Stimulated activated CD8-positive, alpha-beta memory T cell treated with anti-CD3 and anti-CD28 coated beads, Interleukin-2, amount 100 ng/mL, for 1 hour (primary cell): ENCODE measurements around the gene MYO1C.
A peak's percentile ranks its signal among the peaks of the same experiment; 100 is the strongest.

Experiments used
- DNase-seq, 2 donors: peaks; one replicate each; pipeline ENCODE4 v3.0.0-alpha.2; 2020; ENCODE audit warnings: low read depth in 2 of 2

Gene MYO1C

DNA sequence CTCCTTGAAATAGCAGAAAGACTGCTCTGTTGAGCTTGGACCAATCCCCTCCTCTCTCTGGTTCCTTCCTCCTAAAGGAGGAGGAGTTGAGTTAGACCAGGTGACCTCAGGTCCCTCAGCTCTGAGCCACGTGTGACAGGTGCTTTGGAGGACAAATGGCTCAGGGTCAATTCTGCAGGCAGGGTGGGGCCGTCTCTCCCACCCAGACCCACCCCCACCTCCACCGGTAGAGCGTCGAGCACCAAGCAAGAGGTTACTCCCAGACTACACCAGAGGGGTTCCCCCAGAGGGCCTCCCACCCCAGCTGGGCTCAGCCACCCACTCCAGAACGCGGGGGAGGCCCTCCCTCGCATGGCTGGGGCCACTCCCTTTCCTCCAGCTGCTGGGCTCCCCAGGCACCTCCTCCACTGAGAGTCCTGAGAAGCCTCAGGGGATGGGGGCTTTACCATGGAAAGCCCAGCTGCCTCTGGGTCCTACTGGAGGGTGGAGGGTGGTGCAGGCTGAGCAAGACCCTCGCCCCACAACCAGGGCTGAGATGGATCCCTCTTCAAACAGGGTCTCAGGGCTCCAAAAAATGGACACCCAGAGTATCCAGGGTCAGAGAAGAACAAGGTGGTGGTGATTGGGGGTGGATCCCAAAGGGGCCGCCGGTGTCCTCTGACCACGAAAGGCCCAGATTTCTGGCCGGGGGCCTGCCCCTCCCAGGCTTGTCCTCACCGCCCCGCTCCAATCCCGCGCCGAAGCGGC lies 7.6 kb downstream of the MYO1C start:
- DNase-seq = peak in 1 of 2 donors; percentile 37

DNA sequence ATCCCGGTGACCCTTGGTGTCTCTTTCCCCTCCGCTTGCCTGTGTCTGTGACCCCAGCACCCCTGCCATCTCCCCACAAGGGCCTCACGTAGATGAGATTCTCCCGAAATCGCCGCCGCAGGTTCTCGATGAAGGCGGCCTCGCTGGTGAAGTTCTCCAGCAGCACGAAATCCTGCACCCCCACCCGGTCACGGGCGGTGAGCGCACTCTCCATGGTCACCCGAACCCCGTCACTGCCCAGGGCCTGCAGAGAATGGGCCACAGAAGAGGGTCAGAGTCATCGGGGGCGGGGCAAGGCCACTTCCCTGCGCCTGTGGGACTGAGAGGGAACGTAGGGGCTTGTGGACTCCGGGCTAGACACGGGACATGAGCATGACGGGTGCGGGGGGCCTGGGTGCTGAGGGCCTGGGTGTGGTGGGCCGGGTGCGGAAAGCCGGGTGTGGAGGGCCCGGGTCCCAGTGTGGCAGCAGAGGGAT lies 8.4 kb downstream of the MYO1C start:
- DNase-seq = no peak

DNA sequence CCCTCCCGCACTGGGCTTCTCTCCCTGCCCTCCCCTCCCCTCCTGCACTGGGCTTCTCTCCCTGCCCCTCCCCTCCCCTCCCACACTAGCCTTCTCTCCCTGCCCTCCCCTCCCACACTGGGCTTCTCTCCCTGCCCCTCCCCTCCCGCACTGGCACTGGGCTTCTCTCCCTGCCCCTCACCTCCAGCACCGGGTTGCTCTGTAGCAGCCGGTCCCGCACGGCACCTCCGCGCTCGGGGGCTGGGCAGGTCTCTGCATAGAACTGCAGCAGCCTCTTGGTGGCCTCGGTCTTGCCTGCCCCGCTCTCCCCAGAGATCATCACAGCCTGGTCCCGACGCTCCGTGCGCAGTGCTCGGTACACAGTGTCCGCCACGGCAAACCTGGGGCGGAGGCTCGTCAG lies 9.8 kb downstream of the MYO1C start:
- DNase-seq = no peak

DNA sequence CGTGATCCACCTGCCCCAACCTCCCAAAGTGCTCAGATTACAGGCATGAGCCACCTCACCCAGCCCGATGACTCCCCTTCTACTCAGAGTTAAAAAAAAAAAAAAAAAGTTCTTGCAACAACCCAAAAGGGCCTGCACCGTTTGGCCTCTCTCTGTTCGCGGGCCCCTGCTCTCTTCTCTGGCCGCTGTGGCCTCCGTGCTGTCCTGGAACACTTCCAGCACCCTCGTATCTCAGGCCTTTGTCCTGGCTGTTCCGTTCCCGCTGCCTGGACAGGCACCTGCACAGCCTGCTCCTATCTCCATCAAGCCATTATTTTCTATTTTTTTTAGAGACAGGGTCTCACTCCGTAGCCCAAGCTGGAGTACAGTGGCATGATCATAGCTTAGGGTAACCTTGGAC lies 10.8 kb downstream of the MYO1C start:
- DNase-seq = no peak

DNA sequence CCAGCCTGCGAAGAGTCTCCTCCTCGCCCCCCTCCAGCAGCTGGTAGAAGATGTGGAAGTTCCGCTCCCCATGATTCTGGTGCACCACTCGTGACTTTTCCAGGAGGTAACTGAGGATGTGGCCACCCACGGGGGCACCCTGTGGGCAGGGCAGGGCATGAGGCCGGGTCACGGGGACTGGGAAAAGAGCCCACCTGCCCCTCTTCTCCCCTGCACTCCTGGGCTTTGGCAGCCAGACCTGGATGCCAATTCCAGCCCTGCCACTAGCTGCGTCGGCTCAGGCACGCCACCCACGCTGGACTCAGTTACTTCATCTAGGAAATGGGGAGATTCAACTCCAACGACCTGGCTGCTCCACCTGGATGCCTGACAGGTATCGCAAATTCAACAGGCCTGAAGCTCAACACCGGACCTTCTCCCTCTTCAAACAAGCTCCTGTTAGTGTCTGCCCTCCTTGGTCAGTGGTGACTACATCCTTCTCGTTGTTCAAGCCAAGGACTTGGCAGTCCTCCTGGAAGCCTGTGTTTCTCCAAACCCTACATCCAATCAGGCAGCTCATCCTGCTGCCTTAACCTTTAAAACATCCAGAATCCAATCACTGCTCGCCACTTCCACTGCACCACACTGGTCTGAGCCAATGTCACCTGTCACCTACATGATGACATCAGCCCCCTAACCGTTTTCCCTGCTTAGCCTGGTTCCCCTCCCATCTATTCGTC lies 11.6 kb downstream of the MYO1C start:
- DNase-seq = no peak

DNA sequence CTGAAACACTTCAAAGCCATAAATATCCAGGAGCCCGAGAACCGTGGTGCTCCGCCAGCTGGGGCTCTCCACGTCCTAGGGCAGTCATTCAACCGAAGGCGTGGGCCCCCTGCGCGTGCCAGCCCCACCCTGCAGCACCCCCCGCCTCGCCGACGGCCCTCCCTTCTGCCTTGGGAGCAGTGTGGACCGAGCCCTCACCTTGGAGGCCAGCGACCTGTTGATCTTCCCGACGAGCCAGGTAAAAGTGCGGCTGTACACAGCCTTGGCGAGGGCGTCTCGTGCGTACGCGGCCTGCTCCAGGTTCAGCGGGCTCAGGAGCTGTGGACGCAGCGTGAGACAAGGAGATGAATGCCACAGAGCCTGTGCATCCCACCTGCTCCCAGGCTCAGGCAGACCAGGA lies 14.1 kb downstream of the MYO1C start:
- no peak for DNase-seq

DNA sequence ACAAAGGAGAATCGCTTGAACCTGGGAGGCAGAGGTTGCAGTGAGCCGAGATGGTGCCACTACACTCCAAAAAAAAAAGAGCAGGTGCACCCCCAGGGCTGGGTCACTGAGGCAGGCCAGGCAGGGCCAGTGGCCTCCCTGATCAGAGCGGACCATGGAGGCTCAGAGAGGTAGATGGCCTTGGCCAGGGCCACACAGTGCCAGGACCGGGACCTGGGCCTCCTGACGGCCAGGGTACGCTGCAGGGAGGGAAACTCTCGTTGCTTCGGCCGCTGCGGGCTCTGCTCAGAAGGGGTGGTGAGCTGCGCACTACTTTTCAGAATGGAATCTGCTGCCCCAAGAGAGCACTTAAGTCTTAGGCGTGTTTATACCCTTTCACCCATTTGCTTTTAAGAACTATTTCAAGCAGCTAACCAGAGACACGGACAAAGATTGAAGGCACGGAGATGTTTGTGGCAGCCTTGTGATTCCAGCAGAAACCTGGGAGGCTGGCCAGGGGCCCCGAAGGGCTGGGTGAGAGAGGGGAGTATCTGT lies 17.1 kb downstream of the MYO1C start:
- no peak for DNase-seq

DNA sequence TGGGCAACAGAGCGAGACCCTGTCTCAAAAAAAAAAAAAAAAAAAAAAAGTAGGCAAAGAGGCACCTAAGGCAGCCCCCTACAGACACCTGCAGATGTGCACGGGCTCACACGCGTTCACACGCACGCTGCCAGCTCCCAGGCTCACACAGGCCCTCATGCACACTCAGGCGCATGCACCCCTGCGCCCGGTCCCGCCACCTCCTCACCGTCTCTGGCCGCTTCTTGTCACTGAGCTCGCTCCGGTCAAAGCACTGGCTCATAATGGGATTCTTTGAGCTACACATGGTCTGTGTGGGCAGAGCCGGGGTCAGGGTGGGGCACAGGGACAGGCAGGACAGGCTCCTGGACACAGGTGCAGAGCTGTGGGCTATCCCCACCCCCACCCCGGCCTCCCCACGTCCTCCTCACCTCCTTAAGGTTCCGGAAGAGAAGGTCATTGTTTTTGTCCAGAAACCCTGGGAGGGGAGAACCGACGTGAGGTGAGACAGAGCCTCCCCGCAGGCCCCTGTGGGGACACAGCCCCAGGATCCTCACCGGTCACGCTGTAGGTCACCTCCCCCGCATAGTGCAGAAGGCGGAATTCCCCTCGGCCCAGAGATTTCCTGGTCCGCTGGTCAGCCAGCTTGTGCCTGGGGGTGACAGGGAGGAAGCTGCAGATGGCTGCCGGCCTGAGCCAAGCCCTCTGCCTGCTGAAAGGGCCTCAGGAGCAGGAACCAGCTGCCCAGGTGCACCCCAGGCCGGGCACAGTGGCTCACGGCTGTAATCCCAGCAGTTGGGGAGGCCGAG lies 17.9 kb downstream of the MYO1C start:
- DNase-seq = no peak

DNA sequence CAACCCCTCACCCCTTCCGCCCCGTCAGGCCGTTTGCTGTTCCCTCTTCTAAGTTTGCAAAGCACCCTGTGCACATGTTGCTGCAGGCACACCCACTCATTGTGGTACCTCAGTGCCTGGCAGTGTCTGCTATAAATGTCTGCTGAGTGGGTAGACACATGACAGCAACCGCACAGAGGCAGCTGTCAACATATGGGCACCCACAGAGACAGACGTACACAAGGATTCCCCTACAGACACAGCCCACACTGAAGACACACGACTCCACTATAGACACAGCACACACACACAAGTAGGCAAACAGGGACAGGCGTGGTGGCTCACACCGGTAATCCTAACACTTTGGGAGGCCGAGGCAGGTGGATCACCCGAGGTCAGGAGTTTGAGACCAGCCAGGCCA lies 18.6 kb downstream of the MYO1C start:
- DNase-seq = no peak

DNA sequence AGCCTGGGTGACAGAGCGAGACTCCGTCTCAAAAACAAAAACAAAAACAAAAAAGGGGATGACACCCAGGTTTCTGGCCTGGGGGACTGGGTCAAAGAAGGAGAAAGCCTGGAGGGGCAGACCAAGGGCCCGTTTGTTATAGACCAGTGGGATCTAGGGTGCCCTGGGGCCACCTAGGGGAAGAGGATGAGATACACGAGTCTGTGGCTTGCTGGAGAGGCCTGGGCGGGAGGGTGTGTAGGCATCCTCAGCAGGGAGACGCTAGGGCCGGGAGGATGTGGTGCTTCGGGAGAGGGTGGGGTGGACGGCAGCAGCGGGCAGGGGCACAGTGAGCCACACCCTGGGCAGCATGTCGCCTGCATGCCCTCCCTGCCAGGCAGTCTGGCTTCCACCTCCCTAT lies 19.3 kb downstream of the MYO1C start:
- no peak for DNase-seq

DNA sequence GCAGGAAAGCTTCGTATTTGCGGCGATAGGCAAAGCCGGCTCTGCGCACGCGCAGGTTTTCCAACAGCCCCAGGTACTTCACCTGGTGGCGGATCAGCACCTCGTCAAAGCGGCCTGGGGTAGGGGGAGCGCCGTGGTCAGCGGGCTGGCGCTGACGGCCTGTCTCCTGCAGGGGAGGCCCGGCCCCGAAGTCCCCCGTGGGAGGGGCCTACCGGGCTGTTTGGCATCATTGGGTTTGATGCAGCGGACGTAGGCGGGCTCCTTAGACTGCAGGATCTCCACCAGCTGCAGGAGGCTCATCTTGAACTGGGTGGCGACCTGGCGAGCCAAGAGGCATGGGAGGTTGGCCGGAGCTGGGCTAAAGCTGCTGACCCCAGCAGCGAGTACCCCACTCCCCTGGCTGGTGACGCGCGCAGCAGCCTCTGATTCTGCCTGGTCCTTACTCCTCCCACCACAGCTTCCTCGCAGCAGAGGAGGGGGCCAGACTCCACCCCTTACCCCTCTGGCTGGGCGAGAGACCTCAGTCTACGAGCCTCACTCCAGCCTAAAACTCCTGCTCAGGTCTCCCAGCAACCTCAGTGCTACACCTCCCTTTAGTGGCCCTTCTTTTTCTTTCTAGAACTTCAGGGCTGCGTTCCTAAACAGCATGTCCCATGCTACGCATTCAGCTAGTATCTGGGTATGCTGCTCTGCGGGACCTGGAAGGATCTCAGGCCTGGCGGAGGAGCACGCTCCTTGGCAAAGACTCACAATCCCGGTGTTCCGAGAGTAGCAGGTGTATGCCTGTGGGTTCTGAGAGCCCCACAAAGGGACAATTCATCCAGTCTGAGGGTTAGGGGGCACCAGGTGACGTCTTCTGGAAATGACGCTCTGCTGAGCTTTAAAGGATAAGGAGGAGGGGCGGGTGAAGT lies 20.3 kb downstream of the MYO1C start:
- no peak for DNase-seq

DNA sequence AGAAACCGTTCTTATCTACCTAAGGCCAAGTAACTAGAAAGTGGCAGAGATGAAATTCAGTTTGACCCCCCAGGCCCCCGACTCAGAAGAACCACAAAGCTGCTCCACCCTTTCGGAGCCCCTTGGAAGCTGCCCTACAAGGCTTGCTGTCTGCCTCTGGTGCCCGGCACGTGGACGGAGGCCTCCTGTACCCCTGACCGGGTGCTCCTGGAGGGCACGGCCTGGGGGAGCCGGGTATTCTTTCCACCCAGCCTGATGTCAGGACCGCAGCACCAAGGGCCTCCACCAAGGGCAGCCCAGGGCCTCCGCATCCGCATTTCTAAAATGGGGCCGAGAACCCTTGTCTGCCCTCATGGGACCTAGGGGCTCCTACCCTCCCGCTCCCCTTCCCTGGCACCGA lies 21.0 kb downstream of the MYO1C start:
- no peak for DNase-seq

DNA sequence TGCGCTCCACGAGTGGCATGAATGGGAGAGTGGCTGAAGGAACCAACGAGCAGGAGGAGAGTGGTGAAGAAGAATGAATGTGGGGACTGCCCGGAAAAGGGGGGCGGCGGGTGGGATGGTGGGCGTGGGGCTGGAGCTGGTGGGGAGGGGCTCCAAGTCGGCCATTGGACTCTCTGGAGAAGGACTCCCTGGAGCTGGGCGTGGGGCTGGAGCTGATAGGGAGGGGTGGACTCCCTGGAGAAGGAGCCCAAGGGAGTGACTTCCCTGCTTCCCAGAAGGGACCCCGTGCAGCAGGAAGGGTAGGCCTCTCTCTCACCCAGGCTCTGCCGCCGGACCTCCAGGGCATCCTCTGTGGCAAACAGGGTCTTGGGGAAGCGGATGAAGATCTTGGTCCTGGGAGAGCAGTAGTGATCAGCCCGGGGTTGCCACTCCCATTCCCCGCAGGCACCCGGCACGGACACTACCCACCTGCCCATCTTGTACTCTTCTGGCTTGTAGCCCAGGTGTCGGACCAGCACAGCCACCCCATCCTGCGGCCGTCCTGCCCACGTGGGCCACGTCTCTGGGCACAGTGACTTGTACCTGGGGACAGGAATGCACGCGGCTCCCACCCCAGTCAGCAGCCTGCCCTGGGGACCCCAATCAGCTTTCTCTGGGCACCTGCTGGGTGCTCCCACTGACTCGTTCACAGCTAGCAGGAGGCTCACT lies 21.6 kb downstream of the MYO1C start:
- DNase-seq = no peak

DNA sequence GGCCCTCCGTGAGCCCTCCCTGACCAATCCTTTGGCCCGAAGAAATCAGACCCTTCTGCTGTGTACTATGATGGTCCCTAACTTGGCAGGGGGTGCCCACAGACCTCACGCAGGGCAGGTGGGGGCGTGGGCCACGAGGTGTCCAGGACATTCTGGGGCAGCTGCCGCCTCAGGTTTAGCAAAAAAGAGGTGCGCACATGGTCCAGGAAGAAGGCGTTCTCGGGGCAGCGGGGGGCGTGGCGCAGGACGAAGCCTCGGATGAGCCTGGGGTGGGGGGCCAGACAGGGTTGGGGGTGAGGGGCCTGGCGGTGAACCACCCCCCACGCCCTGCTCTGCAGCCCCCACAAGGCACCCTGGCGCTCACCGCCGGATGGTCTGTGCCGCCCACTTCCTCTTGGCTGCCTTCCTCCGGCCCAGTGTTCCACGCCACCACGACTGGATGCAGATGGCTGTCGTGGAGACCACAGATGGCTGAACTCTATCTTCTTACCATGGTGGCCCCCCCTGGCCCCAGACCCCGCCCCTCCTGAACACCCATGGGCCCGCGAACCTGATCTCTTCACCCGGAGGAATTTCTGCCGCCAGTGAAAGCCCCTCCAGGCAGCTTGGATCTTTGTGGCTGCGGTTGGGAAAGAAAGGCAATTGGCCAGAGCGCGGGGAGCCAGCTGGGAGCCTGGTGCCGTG lies 22.3 kb downstream of the MYO1C start:
- no peak for DNase-seq

DNA sequence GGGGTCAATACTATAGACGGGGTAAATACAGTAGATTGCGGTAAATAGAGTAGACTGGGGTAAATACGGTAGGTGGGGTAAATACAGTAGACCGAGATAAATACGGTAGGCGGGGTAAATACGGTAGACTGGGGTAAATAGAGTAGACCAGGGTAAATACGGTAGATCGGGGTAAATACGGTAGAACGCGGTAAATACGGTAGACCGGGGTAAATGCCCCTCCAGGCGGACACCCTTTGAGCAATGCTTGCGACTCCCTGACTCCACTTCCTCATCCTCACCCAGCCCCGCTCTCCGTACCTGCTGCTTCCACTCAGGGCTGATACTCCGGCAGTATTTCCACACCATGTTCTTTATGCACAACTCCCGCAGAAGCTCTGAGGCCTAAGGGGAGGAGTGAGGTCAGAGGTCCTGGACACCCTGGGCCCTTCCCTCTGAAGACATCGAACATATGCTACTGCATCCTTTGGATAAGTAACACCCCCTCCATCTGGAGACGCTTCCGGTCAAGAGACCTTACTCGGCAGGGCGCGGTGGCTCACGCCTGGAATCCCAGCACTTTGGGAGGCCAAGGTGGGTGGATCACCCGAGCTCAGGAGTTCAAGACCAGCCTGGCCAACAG lies 23.1 kb downstream of the MYO1C start:
- no peak for DNase-seq

DNA sequence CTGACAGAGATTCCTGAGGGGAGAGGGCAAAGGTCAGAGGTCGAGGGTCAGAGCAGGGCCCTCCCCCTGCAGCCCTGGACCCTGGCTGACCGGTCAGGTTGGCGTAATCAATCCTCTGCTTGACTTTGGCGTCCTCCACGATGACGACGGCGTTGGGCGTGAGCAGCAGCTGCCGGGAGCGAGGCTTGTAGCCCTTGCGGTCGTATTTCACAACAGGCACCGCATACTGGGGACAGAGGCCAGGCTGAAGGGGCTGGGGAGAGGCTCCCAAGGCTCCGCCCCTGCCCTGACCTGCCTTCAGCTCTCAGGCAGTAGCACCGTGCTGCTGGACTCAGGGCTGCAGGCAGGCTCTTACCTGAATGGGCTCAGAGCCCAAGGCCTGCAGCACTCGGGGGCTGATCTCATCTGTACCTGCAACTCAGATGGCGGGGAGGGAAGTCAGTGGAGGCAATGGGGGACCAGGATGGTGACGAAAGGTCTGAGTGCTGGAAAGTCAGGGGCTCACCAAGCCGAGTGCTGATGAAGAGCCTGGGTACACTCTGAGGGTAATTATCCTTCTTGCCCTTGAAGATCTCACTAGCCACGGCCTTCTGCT lies 24.5 kb downstream of the MYO1C start:
- no peak for DNase-seq

DNA sequence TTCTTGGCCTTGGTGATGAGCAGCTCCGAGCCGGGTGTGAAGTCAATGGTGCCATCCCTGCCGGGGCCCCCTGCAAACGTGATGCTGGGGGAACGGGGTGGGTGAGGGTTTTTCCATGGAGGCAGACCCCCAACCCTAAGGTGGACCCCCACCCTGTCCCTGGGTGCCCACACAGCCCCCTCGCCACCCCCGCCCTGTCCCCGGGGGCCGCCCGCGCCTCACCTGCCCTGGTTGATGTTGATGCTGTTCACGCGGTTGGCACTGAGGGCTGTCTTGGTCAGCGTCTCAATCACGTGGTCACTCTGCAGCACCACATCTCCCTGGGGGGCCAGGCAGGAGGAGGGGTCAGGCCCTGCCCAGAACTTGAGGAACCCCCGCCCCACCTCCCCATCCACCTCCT lies 25.2 kb downstream of the MYO1C start:
- no peak for DNase-seq

DNA sequence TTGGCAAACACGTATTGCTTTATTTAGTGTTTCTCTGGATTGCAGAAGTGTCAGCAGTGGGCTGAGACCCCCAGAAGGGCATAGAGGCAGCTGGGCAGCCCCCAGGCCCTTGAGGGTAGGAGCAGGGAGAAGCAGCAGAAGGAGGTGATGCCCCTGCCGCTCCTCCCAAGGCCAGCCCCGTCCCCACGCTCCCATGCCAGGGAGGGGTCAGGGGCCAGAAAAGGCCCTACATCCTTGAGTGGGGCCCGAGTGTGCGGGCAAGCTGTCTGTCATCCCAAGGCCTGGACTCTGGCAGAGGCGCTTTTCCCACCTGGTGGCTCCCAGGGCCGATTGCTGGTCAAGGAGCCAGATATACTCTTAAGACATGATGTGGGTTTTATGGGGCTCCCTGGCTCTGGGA lies 28.3 kb downstream of the MYO1C start:
- no peak for DNase-seq
